HepG2 (cell line): ENCODE data around the gene MRPL51. TPM values are rescaled to one million over a fixed set of nuclear protein-coding genes. Genes with fewer than 3 reads are reported as not detected.

Source experiments
- ARID3A ChIP-seq: IDR thresholded peaks from 2 replicates; pipeline ENCODE4 v1.6.1; 2012; ENCODE audit warnings: low read depth, low read length, improper control_type of control experiment
- ASH2L ChIP-seq: fragments of 300-600, 200-600 bp; sonication (generic); IDR thresholded peaks from 2 replicates; pipeline ENCODE4 v1.7.0; 2017; ENCODE audit warnings: low read depth, mild to moderate bottlenecking, moderate library complexity, mixed read lengths, low read length; ENCODE audit not compliant: insufficient read length
- EED ChIP-seq: sonication (generic); formaldehyde crosslinking; IDR thresholded peaks from 2 replicates; pipeline ENCODE4 v1.5.0; 2020; ENCODE audit warnings: mild to moderate bottlenecking, missing genetic modification reagents
- EHMT2 ChIP-seq: fragments of 200-600 bp; sonication (generic); IDR thresholded peaks from 2 replicates; pipeline ENCODE4 v1.7.0; 2017; ENCODE audit warnings: antibody characterized with exemption, low read depth, low read length, borderline replicate concordance
- ELF4 ChIP-seq: sonication (generic); formaldehyde crosslinking; IDR thresholded peaks from 2 replicates; pipeline ENCODE4 v1.5.0; 2020; ENCODE audit warnings: missing genetic modification reagents, mild to moderate bottlenecking, moderate library complexity, borderline replicate concordance
- FOXM1 ChIP-seq: sonication (generic); formaldehyde crosslinking; IDR thresholded peaks from 2 replicates; pipeline ENCODE4 v1.5.0; 2020; ENCODE audit warnings: missing genetic modification reagents
- FOXP1 ChIP-seq, 2 experiments: fragments of 450-650 bp in 1 of 2; IDR thresholded peaks; 2 replicates each; pipeline ENCODE4 v1.6.1; 2017 to 2018; ENCODE audit warnings: antibody characterized with exemption in 1 of 2
- GZF1 ChIP-seq: sonication (generic); formaldehyde crosslinking; IDR thresholded peaks from 2 replicates; pipeline ENCODE4 v1.5.1; 2020; ENCODE audit warnings: mild to moderate bottlenecking, missing genetic modification reagents
- ISL2 ChIP-seq: sonication (generic); formaldehyde crosslinking; IDR thresholded peaks from 2 replicates; pipeline ENCODE4 v1.5.0; 2020; ENCODE audit warnings: missing genetic modification reagents
- MIER2 ChIP-seq: IDR thresholded peaks from 2 replicates; pipeline ENCODE4 v1.6.1; 2016; ENCODE audit warnings: missing biosample characterization, missing genetic modification reagents
- MZF1 ChIP-seq: sonication (generic); formaldehyde crosslinking; IDR thresholded peaks from 2 replicates; pipeline ENCODE4 v1.8.1; 2023; ENCODE audit warnings: mild to moderate bottlenecking, missing genetic modification reagents, borderline replicate concordance
- NFE2 ChIP-seq: sonication (generic); formaldehyde crosslinking; IDR thresholded peaks from 2 replicates; pipeline ENCODE4 v1.4.0; 2020; ENCODE audit warnings: missing genetic modification reagents
- RARG ChIP-seq: sonication (generic); formaldehyde crosslinking; IDR thresholded peaks from 2 replicates; pipeline ENCODE4 v1.4.0; 2020; ENCODE audit warnings: low read depth, mild to moderate bottlenecking, missing genetic modification reagents
- RFX1 ChIP-seq: fragments of 450-650 bp; IDR thresholded peaks from 2 replicates; pipeline ENCODE4 v1.6.1; 2017
- SAFB2 ChIP-seq: sonication (generic); formaldehyde crosslinking; IDR thresholded peaks from 2 replicates; pipeline ENCODE4 v1.5.1; 2020; ENCODE audit warnings: missing genetic modification reagents, low read depth, mild to moderate bottlenecking, borderline replicate concordance
- SMAD1 ChIP-seq: sonication (generic); formaldehyde crosslinking; IDR thresholded peaks from 2 replicates; pipeline ENCODE4 v1.4.0; 2020; ENCODE audit warnings: missing genetic modification reagents, low read depth, mild to moderate bottlenecking, borderline replicate concordance
- TBP ChIP-seq: sonication (generic); formaldehyde crosslinking; IDR thresholded peaks from 2 replicates; pipeline ENCODE4 v1.5.0; 2020; ENCODE audit warnings: missing genetic modification reagents
- ZC3H13 ChIP-seq: sonication (generic); formaldehyde crosslinking; IDR thresholded peaks from 2 replicates; pipeline ENCODE4 v1.8.1; 2023; ENCODE audit warnings: mild to moderate bottlenecking, missing genetic modification reagents, moderate library complexity
- ZNF33A ChIP-seq: sonication (generic); formaldehyde crosslinking; IDR thresholded peaks from 2 replicates; pipeline ENCODE4 v1.5.1; 2020; ENCODE audit warnings: missing genetic modification reagents, mild to moderate bottlenecking, moderate library complexity, borderline replicate concordance
- ZNF546 ChIP-seq: sonication (generic); formaldehyde crosslinking; conservative IDR thresholded peaks from 2 replicates; pipeline ENCODE4 v1.8.1; 2023; ENCODE audit warnings: mild to moderate bottlenecking, missing genetic modification reagents
- ZNF644 ChIP-seq: IDR thresholded peaks from 2 replicates; pipeline ENCODE4 v1.6.1; 2016; ENCODE audit warnings: low read depth
- ZNF724P ChIP-seq: sonication (generic); formaldehyde crosslinking; IDR thresholded peaks from 2 replicates; pipeline ENCODE4 v1.8.0; 2022; ENCODE audit warnings: missing genetic modification reagents, borderline replicate concordance
- ZNF75D ChIP-seq: sonication (generic); formaldehyde crosslinking; IDR thresholded peaks from 2 replicates; pipeline ENCODE4 v1.8.1; 2023; ENCODE audit warnings: missing genetic modification reagents, mild to moderate bottlenecking, borderline replicate concordance
- ZNF792 ChIP-seq: IDR thresholded peaks from 2 replicates; pipeline ENCODE4 v1.6.1; 2016
- polyA plus RNA-seq, 8 experiments: library from polyadenylated mRNA; depleted of rRNA in 3 of 8; stranded (reverse) in 7 of 8; unstranded in 1 of 8; fragments of >200 nt; fragmentation: Illumina TruSeq in 4 of 8; extraction: Trizol in 4 of 8; gene quantifications; 2 replicates each; pipeline versions ENCODE4 v1.2.1 to v1.2.3, GENCODE V29; 2011 to 2016; ENCODE audit warnings: low read depth in 4 of 8, missing spikeins in 1 of 8, mixed read lengths in 1 of 8; ENCODE audit not compliant: insufficient read depth in 1 of 8
- total RNA-seq, 5 experiments: library from RNA; depleted of rRNA; stranded (reverse); fragments of >200 nt; fragmentation: Illumina TruSeq; extraction: Trizol; gene quantifications; 2 replicates each; pipeline ENCODE4 v1.2.3, GENCODE V29; 2016; ENCODE audit warnings: low read depth in 1 of 5
- TF ChIP-seq, protein P1 (sequence below): sonication (generic); formaldehyde crosslinking; IDR thresholded peaks from 2 replicates; pipeline ENCODE4 v1.4.0; 2020; ENCODE audit warnings: missing genetic modification reagents, borderline replicate concordance
- TF ChIP-seq, protein P2 (sequence below): sonication (generic); formaldehyde crosslinking; IDR thresholded peaks from 2 replicates; pipeline ENCODE4 v1.4.0; 2020; ENCODE audit warnings: missing genetic modification reagents
- TF ChIP-seq, protein P3 (sequence below): sonication (generic); formaldehyde crosslinking; IDR thresholded peaks from 2 replicates; pipeline ENCODE4 v1.9.0; 2021; ENCODE audit warnings: missing genetic modification reagents, mild to moderate bottlenecking, borderline replicate concordance

MRPL51 gene
- total and polyA plus RNA-seq, 2 of the 13 experiments (the other 11 are each of a cell fraction or from before 2014, with no cell fraction given) = 64.8 to 278 TPM

GRCh38 chr12:6532051-6532926 is 39.2 kb upstream of the MRPL51 start (continued):
- TF ChIP-seq, protein P1, sequence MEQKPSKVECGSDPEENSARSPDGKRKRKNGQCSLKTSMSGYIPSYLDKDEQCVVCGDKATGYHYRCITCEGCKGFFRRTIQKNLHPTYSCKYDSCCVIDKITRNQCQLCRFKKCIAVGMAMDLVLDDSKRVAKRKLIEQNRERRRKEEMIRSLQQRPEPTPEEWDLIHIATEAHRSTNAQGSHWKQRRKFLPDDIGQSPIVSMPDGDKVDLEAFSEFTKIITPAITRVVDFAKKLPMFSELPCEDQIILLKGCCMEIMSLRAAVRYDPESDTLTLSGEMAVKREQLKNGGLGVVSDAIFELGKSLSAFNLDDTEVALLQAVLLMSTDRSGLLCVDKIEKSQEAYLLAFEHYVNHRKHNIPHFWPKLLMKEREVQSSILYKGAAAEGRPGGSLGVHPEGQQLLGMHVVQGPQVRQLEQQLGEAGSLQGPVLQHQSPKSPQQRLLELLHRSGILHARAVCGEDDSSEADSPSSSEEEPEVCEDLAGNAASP = no peak; the same call in 1 of the 2 replicates
- TF ChIP-seq RARG (no peak), FOXP1 (IDR thresholded peaks at IDR 0.05) (no peak), FOXP1 (CRISPR knock-in tag; IDR thresholded peaks at IDR 0.05) (peak; percentile 68), ZNF546 (CRISPR knock-in tag) (no peak), SMAD1 (CRISPR knock-in tag) (no peak; the same call in 1 of the 2 replicates), RFX1 (peak; percentile 78), EED (no peak), ELF4 (CRISPR knock-in tag) (no peak), ARID3A (no peak), ZNF792 (CRISPR knock-in tag) (peak; percentile 5; the same call in 1 of the 2 replicates), ZC3H13 (CRISPR knock-in tag) (peak; percentile 42; the same call in 1 of the 2 replicates), SAFB2 (CRISPR knock-in tag) (0 out of 2 replicates have a peak, but pooled peaks have one; percentile 18), ASH2L (peak; percentile 65), ZNF724P (CRISPR knock-in tag) (no peak), FOXM1 (CRISPR knock-in tag) (no peak), ZNF644 (CRISPR knock-in tag) (peak; percentile 21; the same call in 1 of the 2 replicates), MZF1 (CRISPR knock-in tag) (0 out of 2 replicates have a peak, but pooled peaks have one; percentile 17), TBP (no peak), MIER2 (CRISPR knock-in tag) (no peak), ISL2 (CRISPR knock-in tag) (no peak), ZNF33A (no peak), ZNF75D (CRISPR knock-in tag) (no peak), GZF1 (peak; percentile 97), EHMT2 (no peak), NFE2 (peak; percentile 53; the same call in 1 of the 2 replicates)
- TF ChIP-seq, protein P2, sequence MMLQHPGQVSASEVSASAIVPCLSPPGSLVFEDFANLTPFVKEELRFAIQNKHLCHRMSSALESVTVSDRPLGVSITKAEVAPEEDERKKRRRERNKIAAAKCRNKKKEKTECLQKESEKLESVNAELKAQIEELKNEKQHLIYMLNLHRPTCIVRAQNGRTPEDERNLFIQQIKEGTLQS (CRISPR knock-in tag) = no peak
- TF ChIP-seq, protein P3, sequence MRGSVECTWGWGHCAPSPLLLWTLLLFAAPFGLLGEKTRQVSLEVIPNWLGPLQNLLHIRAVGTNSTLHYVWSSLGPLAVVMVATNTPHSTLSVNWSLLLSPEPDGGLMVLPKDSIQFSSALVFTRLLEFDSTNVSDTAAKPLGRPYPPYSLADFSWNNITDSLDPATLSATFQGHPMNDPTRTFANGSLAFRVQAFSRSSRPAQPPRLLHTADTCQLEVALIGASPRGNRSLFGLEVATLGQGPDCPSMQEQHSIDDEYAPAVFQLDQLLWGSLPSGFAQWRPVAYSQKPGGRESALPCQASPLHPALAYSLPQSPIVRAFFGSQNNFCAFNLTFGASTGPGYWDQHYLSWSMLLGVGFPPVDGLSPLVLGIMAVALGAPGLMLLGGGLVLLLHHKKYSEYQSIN (CRISPR knock-in tag) = no peak
